ENCODE measurements around the gene SEMA5A. TPM values are rescaled to one million over a fixed set of nuclear protein-coding genes. Genes with fewer than 3 reads are reported as not detected.

SEMA5A gene
- total RNA-seq, 5 donors from 2014 or later (not counting 1 experiment from before 2014, with no cell fraction given) = 0.60 to 5.1 (median 1.5) TPM

DNA sequence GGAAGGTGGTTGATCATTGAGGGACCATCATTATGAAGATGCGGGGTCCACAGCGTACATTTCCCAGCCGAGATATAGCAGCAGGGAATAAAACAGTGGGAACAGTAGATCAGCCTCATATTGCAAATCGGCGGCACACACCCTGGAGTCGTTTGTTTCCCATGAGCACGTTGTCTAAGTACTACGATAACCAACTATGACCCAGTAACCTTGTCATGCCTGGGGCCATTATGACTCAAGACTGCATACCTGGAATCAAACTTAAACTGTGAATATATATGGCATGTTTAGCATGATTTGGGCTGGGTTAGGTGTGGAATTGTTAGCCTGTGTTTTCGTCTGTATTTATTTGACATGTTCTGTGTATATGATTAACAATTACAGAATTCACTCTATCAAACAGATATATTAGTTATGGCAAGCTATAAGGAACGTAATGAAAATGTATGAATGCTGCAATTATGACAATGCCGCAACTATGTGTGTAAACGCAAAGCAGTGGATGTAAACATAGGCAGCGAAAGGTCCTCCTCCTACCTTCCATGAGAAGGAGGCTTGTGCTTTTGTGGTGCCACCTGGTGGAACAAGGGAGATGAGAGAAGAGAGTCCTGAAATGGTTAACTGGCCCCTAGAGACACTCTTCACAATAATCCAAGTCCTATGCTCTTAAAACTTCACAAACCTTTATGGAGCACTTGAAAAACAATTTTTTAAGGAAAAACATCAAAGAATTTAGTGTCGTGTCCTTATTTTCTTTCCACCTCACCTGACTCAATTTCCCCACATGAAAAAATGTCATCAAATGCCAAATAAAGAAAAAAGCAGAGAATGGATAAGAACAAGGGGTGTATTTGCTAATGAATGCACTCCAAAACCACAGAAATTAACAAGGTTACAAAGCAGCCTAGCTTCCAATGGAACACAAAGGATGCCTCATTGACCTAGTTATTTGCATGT is 47.1 kb downstream of the SEMA5A start:
- no peaks in the 10 kb centered on the region for H3K27me3 ChIP-seq (replicated peaks in 1 of 2; ENCODE audit: control insufficient read depth in 2 of 2, extremely low read depth in 1 of 2, insufficient read depth in 2 of 2, low read length in 1 of 2)
- Mint-ChIP-seq H3K27ac (no peak overlapping the region), H3K27me3 (peaks cover 0 to 3% of the 10 kb centered on the region in 2 donors), H3K36me3 (no peaks in the 10 kb centered on the region), H3K9me3 (peaks cover 0 to 3% (median 3%) of the 10 kb centered on the region in 3 donors), H3K4me3 (no peak overlapping the region), H3K4me1 (no peaks in the 10 kb centered on the region)
- no peaks in the 10 kb centered on the region for H3K9me3 ChIP-seq
- H3K4me3 ChIP-seq (ENCODE audit: control insufficient read depth in 1 of 2, extremely low read depth in 1 of 2, low read length in 1 of 2) = no peak overlapping the region
- ATAC-seq (replicated peaks in 1 of 4) = no peak
- no peak overlapping the region for H3K27ac ChIP-seq (ENCODE audit: low read length)
- no peaks in the 10 kb centered on the region for H3K36me3 ChIP-seq (ENCODE audit: control insufficient read depth in 2 of 2, extremely low read depth in 1 of 2, insufficient read depth in 1 of 2, low read length in 1 of 2)
- DNase-seq = no peak
- POLR2A ChIA-PET = no interaction called here
- CTCF ChIA-PET = no interaction called here
- H3K4me1 ChIP-seq (ENCODE audit: control insufficient read depth in 1 of 2, extremely low read depth in 1 of 2, insufficient read depth in 2 of 2, low read length in 2 of 2) = no peaks in the 10 kb centered on the region
- WGBS (ENCODE audit: insufficient coverage) = 90% methylated on average over 7 of the region's 14 CpGs

DNA sequence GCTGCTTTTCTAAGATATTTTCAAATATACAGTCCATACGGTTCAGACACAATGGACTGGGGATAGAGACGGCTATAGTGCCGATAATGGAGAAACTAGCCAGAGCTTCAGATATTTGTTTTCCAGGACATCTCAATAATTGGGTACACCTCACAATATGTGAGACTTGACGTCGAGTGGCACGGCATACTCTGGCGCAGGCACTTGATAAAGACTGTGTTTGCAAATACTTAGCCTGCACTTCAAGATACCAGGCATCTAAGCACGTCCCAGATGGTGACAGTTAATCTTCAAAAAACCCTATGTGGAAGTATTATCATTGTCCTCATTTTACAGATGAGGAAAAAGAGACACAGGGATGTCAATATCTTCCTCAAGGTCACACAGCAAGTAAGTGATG is 48.5 kb downstream of the SEMA5A start:
- H3K27ac Mint-ChIP-seq = no peak overlapping the region
- DNase-seq = no peak
- 91% methylated on average over 4 of the region's 8 CpGs for WGBS (ENCODE audit: insufficient coverage)

DNA sequence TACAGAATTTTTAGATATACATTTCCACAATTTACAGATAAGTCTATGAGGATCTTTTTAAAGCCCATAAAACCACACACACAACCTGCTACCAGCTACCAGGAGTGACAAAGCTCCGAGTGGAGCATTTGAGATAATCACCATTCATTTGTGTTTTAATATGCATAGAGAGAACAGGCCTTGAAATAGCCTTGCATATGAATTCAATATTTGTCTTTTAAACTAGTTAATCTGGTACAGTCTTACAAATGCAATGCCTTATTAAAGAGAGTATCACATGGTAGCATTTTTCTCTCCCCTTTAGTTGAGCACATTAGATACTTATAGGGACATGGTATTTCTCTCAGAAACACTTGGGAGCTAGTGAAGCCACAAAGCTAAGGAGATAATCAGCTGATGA is 49.1 kb downstream of the SEMA5A start:
- Histone ChIP-seq H3K4me3 (ENCODE audit: control insufficient read depth in 1 of 2, extremely low read depth in 1 of 2, low read length in 1 of 2) (no peak overlapping the region), H3K4me1 (ENCODE audit: control insufficient read depth in 1 of 2, extremely low read depth in 1 of 2, insufficient read depth in 2 of 2, low read length in 2 of 2) (no peaks in the 10 kb centered on the region), H3K27ac (ENCODE audit: low read length) (no peak overlapping the region), H3K27me3 (replicated peaks in 1 of 2; ENCODE audit: control insufficient read depth in 2 of 2, extremely low read depth in 1 of 2, insufficient read depth in 2 of 2, low read length in 1 of 2) (no peaks in the 10 kb centered on the region), H3K9me3 (no peaks in the 10 kb centered on the region), H3K36me3 (ENCODE audit: control insufficient read depth in 2 of 2, extremely low read depth in 1 of 2, insufficient read depth in 1 of 2, low read length in 1 of 2) (no peaks in the 10 kb centered on the region)
- no peak for ATAC-seq (replicated peaks in 1 of 4)
- Mint-ChIP-seq H3K27me3 (no peaks in the 10 kb centered on the region), H3K27ac (no peak overlapping the region), H3K9me3 (peaks cover 0 to 3% (median 0%) of the 10 kb centered on the region in 3 donors), H3K36me3 (no peaks in the 10 kb centered on the region), H3K4me1 (no peaks in the 10 kb centered on the region), H3K4me3 (no peak overlapping the region)
- WGBS (ENCODE audit: insufficient coverage) = no CpG with 5 or more reads among the region's 1 CpG
- DNase-seq = no peak
- ChIA-PET CTCF (no interaction called here), POLR2A (no interaction called here)

More for the DNA sequence above, 48.5 kb downstream of the SEMA5A start:
- no peaks in the 10 kb centered on the region for H3K27me3 Mint-ChIP-seq
- H3K4me3 Mint-ChIP-seq = no peak overlapping the region
- Histone ChIP-seq H3K36me3 (ENCODE audit: control insufficient read depth in 2 of 2, extremely low read depth in 1 of 2, insufficient read depth in 1 of 2, low read length in 1 of 2) (no peaks in the 10 kb centered on the region), H3K4me1 (ENCODE audit: control insufficient read depth in 1 of 2, extremely low read depth in 1 of 2, insufficient read depth in 2 of 2, low read length in 2 of 2) (no peaks in the 10 kb centered on the region), H3K27ac (ENCODE audit: low read length) (no peak overlapping the region), H3K9me3 (no peaks in the 10 kb centered on the region), H3K27me3 (replicated peaks in 1 of 2; ENCODE audit: control insufficient read depth in 2 of 2, extremely low read depth in 1 of 2, insufficient read depth in 2 of 2, low read length in 1 of 2) (no peaks in the 10 kb centered on the region), H3K4me3 (ENCODE audit: control insufficient read depth in 1 of 2, extremely low read depth in 1 of 2, low read length in 1 of 2) (no peak overlapping the region)
- POLR2A ChIA-PET = no interaction called here
- no peak for ATAC-seq (replicated peaks in 1 of 4)
- H3K9me3 Mint-ChIP-seq = peaks cover 0 to 3% (median 0%) of the 10 kb centered on the region in 3 donors
- no peaks in the 10 kb centered on the region for H3K36me3 Mint-ChIP-seq
- no peaks in the 10 kb centered on the region for H3K4me1 Mint-ChIP-seq
- CTCF ChIA-PET = no interaction called here

DNA sequence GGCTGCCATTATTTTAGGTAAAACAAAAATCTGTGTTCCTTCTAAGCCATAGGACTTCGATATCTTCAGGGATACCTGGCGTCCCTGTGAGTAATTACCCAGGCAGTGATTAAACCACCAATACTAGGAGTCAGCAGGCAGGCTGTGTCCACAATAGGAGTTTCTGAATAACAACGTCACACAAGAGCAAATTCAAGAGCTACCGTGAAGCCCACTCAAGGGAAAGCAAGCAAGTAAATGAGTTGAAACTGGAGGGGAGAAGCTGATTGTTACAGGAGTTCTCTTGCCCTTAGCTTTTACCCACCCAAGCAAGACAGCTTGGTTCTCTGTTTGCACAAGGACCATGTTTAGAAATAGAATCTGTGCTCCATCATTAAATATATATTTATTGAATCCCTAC is 50.8 kb downstream of the SEMA5A start:
- no peak for DNase-seq
- no peaks in the 10 kb centered on the region for H3K4me1 Mint-ChIP-seq
- Histone ChIP-seq H3K4me1 (ENCODE audit: control insufficient read depth in 1 of 2, extremely low read depth in 1 of 2, insufficient read depth in 2 of 2, low read length in 2 of 2) (no peaks in the 10 kb centered on the region), H3K4me3 (ENCODE audit: control insufficient read depth in 1 of 2, extremely low read depth in 1 of 2, low read length in 1 of 2) (no peak overlapping the region), H3K27ac (ENCODE audit: low read length) (no peak overlapping the region), H3K36me3 (ENCODE audit: control insufficient read depth in 2 of 2, extremely low read depth in 1 of 2, insufficient read depth in 1 of 2, low read length in 1 of 2) (no peaks in the 10 kb centered on the region), H3K27me3 (replicated peaks in 1 of 2; ENCODE audit: control insufficient read depth in 2 of 2, extremely low read depth in 1 of 2, insufficient read depth in 2 of 2, low read length in 1 of 2) (no peaks in the 10 kb centered on the region), H3K9me3 (no peaks in the 10 kb centered on the region)
- no peaks in the 10 kb centered on the region for H3K27me3 Mint-ChIP-seq
- no peak overlapping the region for H3K4me3 Mint-ChIP-seq
- H3K27ac Mint-ChIP-seq = no peak overlapping the region
- no peaks in the 10 kb centered on the region for H3K36me3 Mint-ChIP-seq
- peaks cover 0 to 3% (median 0%) of the 10 kb centered on the region in 3 donors for H3K9me3 Mint-ChIP-seq
- ChIA-PET POLR2A (no interaction called here), CTCF (no interaction called here)
- no peak for ATAC-seq (replicated peaks in 1 of 4)
- WGBS (ENCODE audit: insufficient coverage) = 100% methylated on average over 2 of the region's 4 CpGs

DNA sequence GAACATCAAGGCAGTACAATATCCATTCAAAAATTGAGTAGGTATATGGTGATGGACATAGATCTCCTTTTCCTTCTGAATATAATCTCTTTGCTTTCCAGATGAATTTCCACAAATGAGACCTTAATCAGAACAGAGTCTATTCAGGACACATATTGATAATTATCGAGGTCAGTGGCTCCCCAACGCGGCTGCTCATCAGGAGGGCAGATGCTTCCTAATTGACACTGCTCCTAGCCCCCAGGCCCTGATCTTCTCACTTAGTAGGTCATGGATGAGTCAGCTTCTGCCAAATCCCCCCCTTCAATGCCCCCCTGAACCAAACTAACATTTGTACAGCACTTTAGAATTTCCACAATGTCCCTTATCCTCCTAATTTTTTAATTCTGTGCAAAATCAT is 51.6 kb downstream of the SEMA5A start:
- Mint-ChIP-seq H3K4me3 (no peak overlapping the region), H3K9me3 (peaks cover 0 to 3% (median 0%) of the 10 kb centered on the region in 3 donors), H3K27me3 (no peaks in the 10 kb centered on the region), H3K4me1 (no peaks in the 10 kb centered on the region), H3K36me3 (no peaks in the 10 kb centered on the region), H3K27ac (no peak overlapping the region)
- Histone ChIP-seq H3K4me3 (ENCODE audit: control insufficient read depth in 1 of 2, extremely low read depth in 1 of 2, low read length in 1 of 2) (no peak overlapping the region), H3K4me1 (ENCODE audit: control insufficient read depth in 1 of 2, extremely low read depth in 1 of 2, insufficient read depth in 2 of 2, low read length in 2 of 2) (no peaks in the 10 kb centered on the region), H3K36me3 (ENCODE audit: control insufficient read depth in 2 of 2, extremely low read depth in 1 of 2, insufficient read depth in 1 of 2, low read length in 1 of 2) (no peaks in the 10 kb centered on the region), H3K9me3 (no peaks in the 10 kb centered on the region), H3K27ac (ENCODE audit: low read length) (no peak overlapping the region), H3K27me3 (replicated peaks in 1 of 2; ENCODE audit: control insufficient read depth in 2 of 2, extremely low read depth in 1 of 2, insufficient read depth in 2 of 2, low read length in 1 of 2) (no peaks in the 10 kb centered on the region)
- ChIA-PET CTCF (no interaction called here), POLR2A (interaction anchor here in 1 of 2 donors (0.6 kb wide), 1 partner anchor 1586 kb away, joined by 5 read pairs; no protein-coding TSS in a partner anchor)
- no peak for DNase-seq
- ATAC-seq (replicated peaks in 1 of 4) = no peak
- WGBS (ENCODE audit: insufficient coverage) = 95% methylated on average over 3 of the region's 3 CpGs

DNA sequence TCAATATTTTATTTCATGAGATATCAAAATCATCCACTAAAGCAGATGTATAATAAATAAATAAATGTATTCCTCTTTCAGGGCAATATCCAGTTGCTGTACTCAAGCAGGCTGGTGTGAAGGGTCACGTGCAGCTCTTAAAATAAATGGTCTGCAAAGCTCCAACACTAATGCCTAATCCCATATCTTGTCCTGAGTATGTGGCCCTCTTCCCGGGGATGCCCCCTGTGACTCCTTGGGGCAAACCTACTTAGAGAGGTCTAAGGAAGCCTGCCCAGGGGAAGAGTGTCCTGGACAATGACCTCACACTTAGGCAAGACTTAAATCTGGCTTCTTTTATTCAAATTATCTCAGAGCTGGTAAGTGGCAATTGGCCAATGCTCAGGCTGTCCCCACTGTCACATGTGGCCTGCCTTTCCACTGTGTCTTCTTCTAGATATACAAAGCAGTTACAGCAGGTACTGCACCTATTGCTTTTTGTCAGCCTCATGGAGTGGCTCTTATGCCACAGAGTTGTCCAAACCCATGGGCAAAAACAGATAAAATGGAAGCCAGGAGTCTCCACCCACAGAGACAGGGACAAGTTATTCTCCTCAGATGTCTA is 55.3 kb downstream of the SEMA5A start:
- Histone ChIP-seq H3K9me3 (no peaks in the 10 kb centered on the region), H3K27me3 (replicated peaks in 1 of 2; ENCODE audit: control insufficient read depth in 2 of 2, extremely low read depth in 1 of 2, insufficient read depth in 2 of 2, low read length in 1 of 2) (no peaks in the 10 kb centered on the region), H3K27ac (ENCODE audit: low read length) (no peak overlapping the region), H3K4me1 (ENCODE audit: control insufficient read depth in 1 of 2, extremely low read depth in 1 of 2, insufficient read depth in 2 of 2, low read length in 2 of 2) (no peaks in the 10 kb centered on the region), H3K4me3 (ENCODE audit: control insufficient read depth in 1 of 2, extremely low read depth in 1 of 2, low read length in 1 of 2) (no peak overlapping the region), H3K36me3 (ENCODE audit: control insufficient read depth in 2 of 2, extremely low read depth in 1 of 2, insufficient read depth in 1 of 2, low read length in 1 of 2) (no peaks in the 10 kb centered on the region)
- DNase-seq (no peak), ATAC-seq (replicated peaks in 1 of 4) (no peak)
- Mint-ChIP-seq H3K27ac (no peak overlapping the region), H3K4me1 (no peaks in the 10 kb centered on the region), H3K4me3 (no peak overlapping the region), H3K36me3 (no peaks in the 10 kb centered on the region), H3K9me3 (no peaks in the 10 kb centered on the region), H3K27me3 (no peaks in the 10 kb centered on the region)
- POLR2A ChIA-PET = no interaction called here
- CTCF ChIA-PET = no interaction called here
- 60% methylated on average over 2 of the region's 2 CpGs for WGBS (ENCODE audit: insufficient coverage)

Measured in T-cell (primary cell).